H1 (cell line): ENCODE data around the gene ZBTB46. TPM values are rescaled to one million over a fixed set of nuclear protein-coding genes. Genes with fewer than 3 reads are reported as not detected.
"Not testable (repeated sequence)": the region's sequence is repeated elsewhere in the genome, so short reads cannot be mapped to it uniquely, and the experiment has no call there.

Experiments
- CTCF ChIA-PET: fragments of 300-600 bp; sonication (Branson Sonifier 250); formaldehyde crosslinking; loops from one replicate; lab custom pipeline; 2021; ENCODE audit not compliant: partially characterized antibody; lab: Charles Lee
- POLR2A ChIA-PET: fragments of 300-600 bp; sonication (Branson Sonifier 250); formaldehyde crosslinking; loops from one replicate; lab custom pipeline; 2021; ENCODE audit warnings: inconsistent platforms; ENCODE audit not compliant: partially characterized antibody; lab: Charles Lee
- DNase-seq, 2 experiments: peaks; one replicate each; pipeline versions ENCODE4 v3.0.0 to v3.0.0-alpha.2; 2010 to 2022; ENCODE audit warnings: low spot score in 2 of 2, low read depth in 1 of 2, mixed read lengths in 1 of 2
- FAIRE-seq: peaks from 2 replicates; lab custom pipeline; 2011; peaks lifted over from hg19 to GRCh38; lab: Jason Lieb, UNC
- H2AFZ ChIP-seq: 2 replicates; pipeline ENCODE4 v1.8.1; 2012; ENCODE audit warnings: low read length, inconsistent platforms
- H2AK5ac ChIP-seq: 2 replicates; pipeline ENCODE4 v1.6.1; 2013; ENCODE audit warnings: low read depth, low read length
- H2BK120ac ChIP-seq: replicated peaks from 2 replicates; pipeline ENCODE3; 2013; ENCODE audit warnings: low read depth, low read length, inconsistent platforms
- H2BK12ac ChIP-seq: 2 replicates; pipeline ENCODE4 v1.6.1; 2013; ENCODE audit warnings: low read depth, low read length
- H2BK15ac ChIP-seq: 2 replicates; pipeline ENCODE4 v1.6.1; 2013; ENCODE audit warnings: low read length
- H2BK20ac ChIP-seq: 2 replicates; pipeline ENCODE4 v1.6.1; 2013; ENCODE audit warnings: low read length
- H2BK5ac ChIP-seq: 2 replicates; pipeline ENCODE4 v1.6.1; 2013; ENCODE audit warnings: low read depth, low read length
- H3K14ac ChIP-seq: 2 replicates; pipeline ENCODE4 v1.6.1; 2013; ENCODE audit warnings: inconsistent platforms; ENCODE audit not compliant: insufficient read length
- H3K18ac ChIP-seq: 2 replicates; pipeline ENCODE4 v1.6.1; 2013; ENCODE audit warnings: low read length; ENCODE audit errors: extremely low read depth
- H3K23ac ChIP-seq: 2 replicates; pipeline ENCODE4 v1.6.1; 2013; ENCODE audit warnings: inconsistent platforms; ENCODE audit not compliant: insufficient read length
- H3K23me2 ChIP-seq: 2 replicates; pipeline ENCODE4 v1.6.1; 2013; ENCODE audit warnings: low read depth, low read length
- H3K27ac ChIP-seq: 2 replicates; pipeline ENCODE4 v1.6.1; 2011; ENCODE audit warnings: low read depth, low read length, inconsistent platforms
- H3K27me3 ChIP-seq, 4 experiments: replicated peaks in 1 of 4; 1 replicate in 1 of 4; 2 replicates in 3 of 4; pipeline versions ENCODE4 v1.6.1 to v1.8.1; 2011 to 2013; ENCODE audit warnings: low read length in 3 of 4, mild to moderate bottlenecking in 3 of 4, inconsistent platforms in 2 of 4, mixed read lengths in 2 of 4, moderate library complexity in 1 of 4; ENCODE audit not compliant: control insufficient read depth in 3 of 4, insufficient read depth in 3 of 4; ENCODE audit errors: extremely low read depth in 1 of 4
- H3K36me3 ChIP-seq, 4 experiments: 2 replicates each; pipeline versions ENCODE4 v1.6.1 to v1.8.1; 2011 to 2013; ENCODE audit warnings: mild to moderate bottlenecking in 4 of 4, low read length in 3 of 4, moderate library complexity in 2 of 4, control low read depth in 1 of 4, inconsistent platforms in 1 of 4; ENCODE audit not compliant: insufficient read depth in 4 of 4, control insufficient read depth in 2 of 4
- H3K4ac ChIP-seq: replicated peaks from 2 replicates; pipeline ENCODE3; 2013; ENCODE audit warnings: low read length, low read depth, mixed read lengths, inconsistent platforms; ENCODE audit not compliant: insufficient read length
- H3K4me1 ChIP-seq, 4 experiments: replicated peaks in 1 of 4; 1 replicate in 1 of 4; 2 replicates in 3 of 4; pipeline versions ENCODE4 v1.6.1 to v1.8.1; 2011 to 2013; ENCODE audit warnings: low read length in 3 of 4, inconsistent platforms in 2 of 4, mixed read lengths in 1 of 4; ENCODE audit not compliant: insufficient read depth in 4 of 4, control insufficient read depth in 3 of 4
- H3K4me2 ChIP-seq, 2 experiments: 2 replicates each; pipeline versions ENCODE4 v1.6.1 to v1.8.1; 2011 to 2013; ENCODE audit warnings: low read depth in 2 of 2, low read length in 2 of 2, control low read depth in 1 of 2, inconsistent platforms in 1 of 2, mild to moderate bottlenecking in 1 of 2; ENCODE audit not compliant: insufficient read depth in 1 of 2
- H3K4me3 ChIP-seq, 4 experiments: fragments of 200-600, 300-600 bp in 1 of 4; sonication (generic), shearing (Covaris generic), sonication (Bioruptor Twin) in 1 of 4; 2 replicates each; pipeline versions ENCODE4 v1.5.1 to v1.8.1; 2011 to 2016; ENCODE audit warnings: low read length in 4 of 4, low read depth in 3 of 4, control low read depth in 2 of 4, inconsistent platforms in 2 of 4, mild to moderate bottlenecking in 2 of 4, mixed read lengths in 1 of 4, moderate library complexity in 1 of 4; ENCODE audit not compliant: insufficient read depth in 2 of 4; ENCODE audit errors: extremely low read depth in 1 of 4
- H3K56ac ChIP-seq: replicated peaks from 2 replicates; pipeline ENCODE3; 2013; ENCODE audit warnings: low read depth, mild to moderate bottlenecking, mixed read lengths, low read length, inconsistent platforms; ENCODE audit not compliant: insufficient read length
- H3K79me1 ChIP-seq: 2 replicates; pipeline ENCODE4 v1.6.1; 2013; ENCODE audit warnings: low read depth, low read length, control low read depth
- H3K79me2 ChIP-seq, 2 experiments: 2 replicates each; pipeline versions ENCODE4 v1.6.1 to v1.8.1; 2012 to 2013; ENCODE audit warnings: low read length in 2 of 2, mild to moderate bottlenecking in 2 of 2, inconsistent platforms in 1 of 2; ENCODE audit not compliant: insufficient read depth in 2 of 2, control insufficient read depth in 1 of 2
- H3K9ac ChIP-seq, 4 experiments: replicated peaks in 1 of 4; 1 replicate in 1 of 4; 2 replicates in 3 of 4; pipeline versions ENCODE4 v1.6.1 to v1.8.1; 2011 to 2013; ENCODE audit warnings: low read depth in 3 of 4, low read length in 3 of 4, control low read depth in 2 of 4, mild to moderate bottlenecking in 2 of 4, moderate library complexity in 2 of 4, inconsistent platforms in 1 of 4; ENCODE audit errors: extremely low read depth in 1 of 4
- H3K9me3 ChIP-seq, 2 experiments: 2 replicates each; pipeline versions ENCODE4 v1.6.1 to v1.8.1; 2012 to 2013; ENCODE audit warnings: mild to moderate bottlenecking in 2 of 2, moderate library complexity in 2 of 2, control low read depth in 1 of 2, inconsistent platforms in 1 of 2, low read depth in 1 of 2, low read length in 1 of 2, mixed read lengths in 1 of 2; ENCODE audit not compliant: insufficient read depth in 2 of 2
- H4K20me1 ChIP-seq, 2 experiments: replicated peaks in 1 of 2; 2 replicates each; pipeline versions ENCODE3 to v1.8.1; 2011 to 2013; ENCODE audit warnings: inconsistent platforms in 2 of 2, low read length in 2 of 2, mild to moderate bottlenecking in 1 of 2; ENCODE audit not compliant: insufficient read depth in 2 of 2, control insufficient read depth in 1 of 2
- H4K5ac ChIP-seq: 2 replicates; pipeline ENCODE4 v1.6.1; 2013; ENCODE audit warnings: low read length, low read depth, mixed read lengths, inconsistent platforms; ENCODE audit not compliant: insufficient read length
- H4K8ac ChIP-seq: 2 replicates; pipeline ENCODE4 v1.8.0; 2013; ENCODE audit warnings: mild to moderate bottlenecking, moderate library complexity, low read length, inconsistent platforms; ENCODE audit not compliant: insufficient read depth; ENCODE audit errors: extremely low read depth
- H4K91ac ChIP-seq: replicated peaks from 2 replicates; pipeline ENCODE3; 2013; ENCODE audit warnings: low read length, mixed read lengths, inconsistent platforms; ENCODE audit not compliant: insufficient read length
- WGBS, 2 experiments: shearing (Covaris generic) in 1 of 2; methylation state at CpG; one replicate each; pipeline versions ENCODE4 v1.1.6 to v1.1.7; 2013 to 2015; ENCODE audit warnings: low lambda C conversion rate in 2 of 2, mixed read lengths in 2 of 2, inconsistent platforms in 1 of 2, low coverage in 1 of 2, missing lambda C conversion rate in 1 of 2; ENCODE audit not compliant: insufficient replicate concordance in 2 of 2, insufficient coverage in 1 of 2, insufficient read length in 1 of 2; ENCODE audit errors: extremely low coverage in 1 of 2, missing lambda C conversion rate in 1 of 2; 5-methylcytosine and 5-hydroxymethylcytosine counted together
- polyA plus RNA-seq, 7 experiments: library from polyadenylated mRNA; depleted of rRNA in 3 of 7; stranded (reverse) in 5 of 7; unstranded in 2 of 7; fragments of >200 nt in 5 of 7; fragments of 200-250 nt in 2 of 7; gene quantifications; 1 replicate in 5 of 7; 2 replicates in 1 of 7; 4 replicates in 1 of 7; pipeline versions ENCODE4 v1.2.1 to v1.2.3, GENCODE V29; 2011 to 2013; ENCODE audit warnings: missing spikeins in 2 of 7, mixed read lengths in 2 of 7
- total RNA-seq: library from RNA; stranded (reverse); fragmentation: NEBNext Ultra II Directional; extraction: Animal tissue kit (Norgen Biotek cat#: 25700); gene quantifications from 2 replicates; pipeline ENCODE4 v1.2.1, GENCODE V29; 2021

The ZBTB46 gene
- total and polyA plus RNA-seq, 2 of the 8 experiments (the other 6 are each of a cell fraction or from before 2014, with no cell fraction given): 6.4 to 22.4 TPM

- H3K4me2 ChIP-seq, H4K5ac ChIP-seq, H3K27ac ChIP-seq, H4K20me1 ChIP-seq, H4K8ac ChIP-seq, H2BK15ac ChIP-seq, H3K9ac ChIP-seq, H3K4ac ChIP-seq, H4K91ac ChIP-seq, H3K27me3 ChIP-seq, H2BK12ac ChIP-seq, FAIRE-seq, H2BK20ac ChIP-seq, H3K4me1 ChIP-seq, H2AFZ ChIP-seq, H2BK5ac ChIP-seq, H3K4me3 ChIP-seq, H3K23ac ChIP-seq, H3K23me2 ChIP-seq, H2AK5ac ChIP-seq, H3K79me1 ChIP-seq, H3K14ac ChIP-seq, H3K9me3 ChIP-seq, H3K36me3 ChIP-seq, H3K18ac ChIP-seq, DNase-seq, H3K56ac ChIP-seq, H2BK120ac ChIP-seq: not testable (repeated sequence)
- 78% methylated on average over 2 of the region's 2 CpGs; no CpG with 5 or more reads in 1 of the 2 experiments for WGBS, 2 experiments
- CTCF ChIA-PET: interaction anchor here (0.6 to 1.9 kb wide), 3 partner anchors 15 to 1014 kb away, joined by 3 to 5 read pairs (median 4); partner anchors contain the start of genes ARFRP1, NTSR1 and ZGPAT
- POLR2A ChIA-PET: interaction anchor here (0.7 to 1.8 kb wide), 2 partner anchors 14 to 15 kb away, joined by 4 to 6 read pairs; partner anchors contain the start of gene LIME1
- H3K79me2 ChIP-seq: peaks cover 0 to 18% of the 10 kb centered on the region in 2 experiments; a peak in 2 of 4 replicates
Observed at GRCh38 chr20:63722967-63723622, 108.0 kb downstream of the ZBTB46 start.
